WTC11 (cell line): ENCODE results near the gene UNC119. TPM values are rescaled to one million over a fixed set of nuclear protein-coding genes. Genes with fewer than 3 reads are reported as not detected.
"Not testable (repeated sequence)": the region's sequence is repeated elsewhere in the genome, so short reads cannot be mapped to it uniquely, and the experiment has no call there.

ENCODE experiments used
- ATAC-seq: fragments of 200-7000 bp; cut with Tn5 transposase; 2 replicates; pipeline ENCODE4 v1.10.0; 2021; ENCODE audit warnings: mild to moderate bottlenecking, moderate library complexity
- CTCF ChIA-PET: fragments of 300-600 bp; sonication (Branson Sonifier 250); formaldehyde crosslinking; loops from one replicate; lab custom pipeline; 2021; ENCODE audit warnings: antibody characterized with exemption; lab: Charles Lee
- POLR2A ChIA-PET: fragments of 350-600 bp; sonication (Branson Sonifier 250); formaldehyde crosslinking; loops from one replicate; lab custom pipeline; 2021; ENCODE audit warnings: antibody characterized with exemption; lab: Charles Lee
- DNase-seq: peaks from one replicate; pipeline ENCODE4 v3.0.0; 2021; ENCODE audit warnings: low spot score
- H3K27ac Mint-ChIP-seq: 2 replicates; pipeline ENCODE4 v1.8.0; 2021; ENCODE audit warnings: mixed read lengths
- H3K27me3 Mint-ChIP-seq: 2 replicates; pipeline ENCODE4 v1.8.0; 2021; ENCODE audit warnings: low read depth, mild to moderate bottlenecking, moderate library complexity, mixed read lengths
- H3K36me3 Mint-ChIP-seq: 2 replicates; pipeline ENCODE4 v1.8.0; 2021; ENCODE audit warnings: mixed read lengths
- H3K4me1 Mint-ChIP-seq: 2 replicates; pipeline ENCODE4 v1.8.0; 2022; ENCODE audit warnings: mixed read lengths
- H3K4me3 Mint-ChIP-seq: 2 replicates; pipeline ENCODE4 v1.8.0; 2021; ENCODE audit warnings: mild to moderate bottlenecking, moderate library complexity, mixed read lengths
- H3K9me3 Mint-ChIP-seq: 2 replicates; pipeline ENCODE4 v1.8.0; 2021; ENCODE audit warnings: mixed read lengths
- AR ChIP-seq: fragments of 250-450 bp; sonication (Bioruptor Pico); IDR thresholded peaks from 2 replicates; pipeline ENCODE4 v1.9.0; 2021; ENCODE audit warnings: mild to moderate bottlenecking
- ATF1 ChIP-seq: sonication (generic); formaldehyde crosslinking; IDR thresholded peaks from 2 replicates; pipeline ENCODE4 v1.8.1; 2023; ENCODE audit warnings: mild to moderate bottlenecking, moderate library complexity, missing genetic modification reagents
- CDX4 ChIP-seq: fragments of 250-450 bp; sonication (Bioruptor Pico); IDR thresholded peaks from 2 replicates; pipeline ENCODE4 v1.9.0; 2021; ENCODE audit warnings: moderate library complexity, mild to moderate bottlenecking, inconsistent platforms, borderline replicate concordance
- CREB1 ChIP-seq: sonication (generic); formaldehyde crosslinking; IDR thresholded peaks from 2 replicates; pipeline ENCODE4 v1.8.0; 2023; ENCODE audit warnings: mild to moderate bottlenecking, missing genetic modification reagents
- CREM ChIP-seq: sonication (generic); formaldehyde crosslinking; IDR thresholded peaks from 2 replicates; pipeline ENCODE4 v1.8.1; 2022; ENCODE audit warnings: mild to moderate bottlenecking, missing genetic modification reagents, moderate library complexity
- ERG ChIP-seq: fragments of 250-450 bp; sonication (Bioruptor Pico); IDR thresholded peaks from 2 replicates; pipeline ENCODE4 v1.8.0; 2021; ENCODE audit warnings: mild to moderate bottlenecking
- ETV6 ChIP-seq: sonication (generic); formaldehyde crosslinking; IDR thresholded peaks from 2 replicates; pipeline ENCODE4 v1.8.1; 2022; ENCODE audit warnings: mild to moderate bottlenecking, missing genetic modification reagents
- FOXK1 ChIP-seq: sonication (generic); formaldehyde crosslinking; IDR thresholded peaks from 2 replicates; pipeline ENCODE4 v1.8.0; 2022; ENCODE audit warnings: mild to moderate bottlenecking, moderate library complexity, missing genetic modification reagents
- FOXP4 ChIP-seq: sonication (generic); formaldehyde crosslinking; IDR thresholded peaks from 2 replicates; pipeline ENCODE4 v1.8.0; 2022; ENCODE audit warnings: mild to moderate bottlenecking, missing genetic modification reagents
- HMGA2 ChIP-seq: fragments of 250-450 bp; sonication (Bioruptor Pico); IDR thresholded peaks from 2 replicates; pipeline ENCODE4 v1.4.0; 2021; ENCODE audit warnings: mild to moderate bottlenecking, moderate library complexity
- MAX ChIP-seq: sonication (generic); formaldehyde crosslinking; IDR thresholded peaks from 2 replicates; pipeline ENCODE4 v1.8.0; 2022; ENCODE audit warnings: mild to moderate bottlenecking, missing genetic modification reagents
- MLX ChIP-seq: sonication (generic); formaldehyde crosslinking; IDR thresholded peaks from 2 replicates; pipeline ENCODE4 v1.8.1; 2023; ENCODE audit warnings: mild to moderate bottlenecking, missing genetic modification reagents, moderate library complexity
- NFYB ChIP-seq: sonication (generic); formaldehyde crosslinking; conservative IDR thresholded peaks from 2 replicates; pipeline ENCODE4 v1.8.0; 2022; ENCODE audit warnings: low read depth, missing genetic modification reagents
- NR1H2 ChIP-seq: sonication (generic); formaldehyde crosslinking; IDR thresholded peaks from 2 replicates; pipeline ENCODE4 v1.9.0; 2021; ENCODE audit warnings: mild to moderate bottlenecking, moderate library complexity, missing genetic modification reagents
- PRRX2 ChIP-seq: fragments of 250-450 bp; sonication (Bioruptor Pico); IDR thresholded peaks from 2 replicates; pipeline ENCODE4 v1.8.0; 2021; ENCODE audit warnings: mild to moderate bottlenecking
- RELA ChIP-seq: sonication (generic); formaldehyde crosslinking; IDR thresholded peaks from 2 replicates; pipeline ENCODE4 v1.8.1; 2022; ENCODE audit warnings: missing genetic modification reagents, mild to moderate bottlenecking, borderline replicate concordance
- RORB ChIP-seq: fragments of 250-450 bp; sonication (Bioruptor Pico); IDR thresholded peaks from 2 replicates; pipeline ENCODE4 v1.9.0; 2021; ENCODE audit warnings: mild to moderate bottlenecking
- TEAD1 ChIP-seq: sonication (generic); formaldehyde crosslinking; IDR thresholded peaks from 2 replicates; pipeline ENCODE4 v1.8.0; 2022; ENCODE audit warnings: mild to moderate bottlenecking, missing genetic modification reagents
- TEAD4 ChIP-seq: sonication (generic); formaldehyde crosslinking; IDR thresholded peaks from 2 replicates; pipeline ENCODE4 v1.8.0; 2022; ENCODE audit warnings: mild to moderate bottlenecking, missing genetic modification reagents
- USF1 ChIP-seq: sonication (generic); formaldehyde crosslinking; IDR thresholded peaks from 2 replicates; pipeline ENCODE4 v1.8.0; 2022; ENCODE audit warnings: mild to moderate bottlenecking, missing genetic modification reagents
- ZBTB21 ChIP-seq: sonication (generic); formaldehyde crosslinking; IDR thresholded peaks from 2 replicates; pipeline ENCODE4 v1.8.1; 2023; ENCODE audit warnings: mild to moderate bottlenecking, missing genetic modification reagents, borderline replicate concordance
- ZBTB43 ChIP-seq: sonication (generic); formaldehyde crosslinking; IDR thresholded peaks from 2 replicates; pipeline ENCODE4 v1.8.1; 2023; ENCODE audit warnings: mild to moderate bottlenecking, missing genetic modification reagents
- ZMAT4 ChIP-seq: fragments of 250-450 bp; sonication (Bioruptor Pico); IDR thresholded peaks from 2 replicates; pipeline ENCODE4 v1.9.0; 2021; ENCODE audit warnings: mild to moderate bottlenecking
- ZNF121 ChIP-seq: sonication (generic); formaldehyde crosslinking; IDR thresholded peaks from 2 replicates; pipeline ENCODE4 v1.8.0; 2023; ENCODE audit warnings: missing genetic modification reagents
- ZNF219 ChIP-seq: sonication (generic); formaldehyde crosslinking; IDR thresholded peaks from 2 replicates; pipeline ENCODE4 v1.8.0; 2023; ENCODE audit warnings: missing genetic modification reagents, mild to moderate bottlenecking, borderline replicate concordance
- ZNF232 ChIP-seq: sonication (generic); formaldehyde crosslinking; IDR thresholded peaks from 2 replicates; pipeline ENCODE4 v1.8.0; 2022; ENCODE audit warnings: mild to moderate bottlenecking, missing genetic modification reagents
- ZNF263 ChIP-seq: sonication (generic); formaldehyde crosslinking; IDR thresholded peaks from 2 replicates; pipeline ENCODE4 v1.8.1; 2022; ENCODE audit warnings: low read depth, mild to moderate bottlenecking, moderate library complexity, missing genetic modification reagents
- ZNF671 ChIP-seq: fragments of 250-450 bp; sonication (Bioruptor Pico); IDR thresholded peaks from 2 replicates; pipeline ENCODE4 v1.8.0; 2021; ENCODE audit warnings: mild to moderate bottlenecking
- total RNA-seq: library from RNA; stranded (reverse); gene quantifications from 3 replicates; pipeline ENCODE4 v1.2.3, GENCODE V29; 2021

The UNC119 gene
- total RNA-seq, 1 experiment from 2014 or later = 59.6 TPM

GRCh38 chr17:28576758-28577465 lies 24.5 kb upstream of the UNC119 start, which contains the start of gene ALDOC (continued):
- TF ChIP-seq NR1H2 (CRISPR knock-in tag) = no peak
- TF ChIP-seq MLX (CRISPR knock-in tag) = no peak
- TF ChIP-seq ETV6 = peak; percentile 87
- no peak for TF ChIP-seq RELA
- 0 out of 2 replicates have a peak, but pooled peaks have one; percentile 24 for TF ChIP-seq ERG (CRISPR knock-in tag)
- TF ChIP-seq ZNF263 = no peak
- TF ChIP-seq ZNF121 = no peak
- TF ChIP-seq FOXK1 (CRISPR knock-in tag) = 0 out of 2 replicates have a peak, but pooled peaks have one; percentile 68
- no peak; the same call in 1 of the 2 replicates for TF ChIP-seq NFYB (CRISPR knock-in tag)
- TF ChIP-seq ZNF232 (CRISPR knock-in tag) = 0 out of 2 replicates have a peak, but pooled peaks have one; percentile 56
- TF ChIP-seq PRRX2 (CRISPR knock-in tag) = no peak
- no peak for TF ChIP-seq CDX4
- TF ChIP-seq AR = no peak
- no peak for TF ChIP-seq ZNF671 (CRISPR knock-in tag)
- peak; percentile 71 for TF ChIP-seq FOXP4 (CRISPR knock-in tag)
- peak; percentile 89 for TF ChIP-seq MAX
- TF ChIP-seq ZNF219 (CRISPR knock-in tag) = no peak
- TF ChIP-seq CREM = 0 out of 2 replicates have a peak, but pooled peaks have one; percentile 69
- TF ChIP-seq ZBTB43 (CRISPR knock-in tag) = no peak
- TF ChIP-seq RORB (CRISPR knock-in tag) = no peak
- no peak for TF ChIP-seq TEAD4
- no peak for TF ChIP-seq CREB1 (CRISPR knock-in tag)
- TF ChIP-seq ZBTB21 (CRISPR knock-in tag) = no peak
- TF ChIP-seq HMGA2 (CRISPR knock-in tag) = no peak
- no peak for TF ChIP-seq ATF1 (CRISPR knock-in tag)
- TF ChIP-seq ZMAT4 = no peak
- peak; percentile 79 for TF ChIP-seq USF1 (CRISPR knock-in tag)
- peak; percentile 46; the same call in 1 of the 2 replicates for TF ChIP-seq TEAD1 (CRISPR knock-in tag)

- not testable (repeated sequence) for H3K9me3 Mint-ChIP-seq, H3K27me3 Mint-ChIP-seq, H3K27ac Mint-ChIP-seq, ATAC-seq, DNase-seq
- Mint-ChIP-seq H3K4me3 (peak overlapping the region; percentile 75), H3K4me1 (peaks cover 17% of the 10 kb centered on the region), H3K36me3 (peaks cover 43% of the 10 kb centered on the region)
- ChIA-PET CTCF (interaction anchor here (0.8 to 3.6 kb wide), 5 partner anchors 10 to 77 kb away, joined by 3 to 26 read pairs (median 7); partner anchors contain the start of gene BLTP2), POLR2A (interaction anchor here (1.1 to 1.3 kb wide), 4 partner anchors 23 to 326 kb away, joined by 3 to 8 read pairs (median 4); partner anchors contain the start of genes DHRS13, SDF2, SUPT6H and UNC119)
These were observed 23.6 kb upstream of the UNC119 start for GRCh38 chr17:28576016-28576415.
